Activated T-helper 17 cell treated with anti-CD3 and anti-CD28 coated beads, Interleukin-2, amount 50 U/mL, for 72 hours (primary cell): ENCODE results near the gene PLEKHM3. TPM values are rescaled to one million over a fixed set of nuclear protein-coding genes. Genes with fewer than 3 reads are reported as not detected.

ENCODE experiments used
- ATAC-seq: fragments of 150-1000 bp; cut with Tn5 transposase; replicated peaks from 2 replicates; pipeline ENCODE4 v1.10.0; 2021; ENCODE audit warnings: mild to moderate bottlenecking, moderate library complexity
- H3K27ac Mint-ChIP-seq: one replicate; pipeline ENCODE4 v1.8.0; 2022; ENCODE audit warnings: mixed read lengths
- H3K27me3 Mint-ChIP-seq: one replicate; pipeline ENCODE4 v1.8.0; 2022; ENCODE audit warnings: mixed read lengths
- H3K36me3 Mint-ChIP-seq: one replicate; pipeline ENCODE4 v1.8.0; 2022; ENCODE audit warnings: low read depth, mild to moderate bottlenecking, mixed read lengths
- H3K4me1 Mint-ChIP-seq: one replicate; pipeline ENCODE4 v1.8.0; 2022; ENCODE audit warnings: mixed read lengths
- H3K4me3 Mint-ChIP-seq: one replicate; pipeline ENCODE4 v1.8.0; 2022; ENCODE audit warnings: mild to moderate bottlenecking, mixed read lengths
- H3K9me3 Mint-ChIP-seq: one replicate; pipeline ENCODE4 v1.8.0; 2022; ENCODE audit warnings: mixed read lengths
- total RNA-seq, 2 donors: library from RNA; stranded (reverse); gene quantifications; one replicate each; pipeline ENCODE4 v1.2.3, GENCODE V29; 2022

The PLEKHM3 gene
- 1 to 10 TPM; 3.2 to 5.3 TPM for total RNA-seq

GRCh38 chr2:208025037-208025813 is at the start of gene PLEKHM3:
TSS of gene PLEKHM3 (minus strand) at chr2:208025527. CDS start at chr2:208001639, 23,888 bp downstream.
- Mint-ChIP-seq H3K27ac (peak within 1 kb of the TSS; percentile 89), H3K9me3 (no peaks in the 10 kb centered on the region)
- peak; percentile 86 for ATAC-seq

GRCh38 chr2:208074610-208075356 is 49.5 kb upstream of the PLEKHM3 start:
- ATAC-seq = no peak
- Mint-ChIP-seq H3K27me3 (peaks cover 43% of the 10 kb centered on the region), H3K27ac (no peak overlapping the region), H3K4me1 (no peaks in the 10 kb centered on the region), H3K4me3 (no peak overlapping the region), H3K9me3 (no peaks in the 10 kb centered on the region), H3K36me3 (no peaks in the 10 kb centered on the region)

More at GRCh38 chr2:208025037-208025813, at the start of gene PLEKHM3:
- Mint-ChIP-seq H3K36me3 (no peaks in the 10 kb centered on the region), H3K4me1 (peaks cover 5% of the 10 kb centered on the region), H3K4me3 (peak within 1 kb of the TSS; percentile 85), H3K27me3 (peaks cover 4% of the 10 kb centered on the region)

- Mint-ChIP-seq H3K27me3 (peaks cover 24% of the 10 kb centered on the region), H3K27ac (no peak overlapping the region), H3K9me3 (no peaks in the 10 kb centered on the region), H3K4me3 (no peak overlapping the region), H3K4me1 (no peaks in the 10 kb centered on the region), H3K36me3 (no peaks in the 10 kb centered on the region)
- ATAC-seq = peak; percentile 62
Observed at GRCh38 chr2:208072250-208072892, 47.0 kb upstream of the PLEKHM3 start.

- Mint-ChIP-seq H3K9me3 (no peaks in the 10 kb centered on the region), H3K4me3 (no peak overlapping the region), H3K27me3 (peaks cover 7% of the 10 kb centered on the region), H3K27ac (no peak overlapping the region), H3K4me1 (no peaks in the 10 kb centered on the region), H3K36me3 (no peaks in the 10 kb centered on the region)
- ATAC-seq = no peak
Observed at GRCh38 chr2:208069186-208069585, 43.9 kb upstream of the PLEKHM3 start.

- Mint-ChIP-seq H3K9me3 (no peaks in the 10 kb centered on the region), H3K27ac (no peak overlapping the region), H3K27me3 (peaks cover 4% of the 10 kb centered on the region), H3K4me3 (no peak overlapping the region), H3K36me3 (no peaks in the 10 kb centered on the region), H3K4me1 (no peaks in the 10 kb centered on the region)
- ATAC-seq = no peak
Observed at GRCh38 chr2:208066016-208066415, 40.7 kb upstream of the PLEKHM3 start.

GRCh38 chr2:208065476-208065875 is 40.1 kb upstream of the PLEKHM3 start:
- ATAC-seq = no peak
- H3K27ac Mint-ChIP-seq = no peak overlapping the region
- no peaks in the 10 kb centered on the region for H3K4me1 Mint-ChIP-seq
- no peak overlapping the region for H3K4me3 Mint-ChIP-seq
- no peaks in the 10 kb centered on the region for H3K36me3 Mint-ChIP-seq
- H3K9me3 Mint-ChIP-seq = no peaks in the 10 kb centered on the region
- peaks cover 4% of the 10 kb centered on the region for H3K27me3 Mint-ChIP-seq

- no peaks in the 10 kb centered on the region for H3K4me1 Mint-ChIP-seq
- H3K27ac Mint-ChIP-seq = no peak overlapping the region
- H3K27me3 Mint-ChIP-seq = peaks cover 4% of the 10 kb centered on the region
- H3K4me3 Mint-ChIP-seq = no peak overlapping the region
- H3K36me3 Mint-ChIP-seq = no peaks in the 10 kb centered on the region
- ATAC-seq = no peak
- no peaks in the 10 kb centered on the region for H3K9me3 Mint-ChIP-seq
Observed at GRCh38 chr2:208064220-208064961, 39.1 kb upstream of the PLEKHM3 start.

GRCh38 chr2:208062961-208063360 is 37.6 kb upstream of the PLEKHM3 start:
- no peak overlapping the region for H3K27ac Mint-ChIP-seq
- H3K4me3 Mint-ChIP-seq = no peak overlapping the region
- no peak for ATAC-seq
- H3K36me3 Mint-ChIP-seq = no peaks in the 10 kb centered on the region
- peaks cover 4% of the 10 kb centered on the region for H3K27me3 Mint-ChIP-seq
- no peaks in the 10 kb centered on the region for H3K4me1 Mint-ChIP-seq
- H3K9me3 Mint-ChIP-seq = no peaks in the 10 kb centered on the region

GRCh38 chr2:208062113-208062512 is 36.8 kb upstream of the PLEKHM3 start:
- H3K27me3 Mint-ChIP-seq = peaks cover 4% of the 10 kb centered on the region
- H3K27ac Mint-ChIP-seq = no peak overlapping the region
- no peaks in the 10 kb centered on the region for H3K9me3 Mint-ChIP-seq
- no peaks in the 10 kb centered on the region for H3K4me1 Mint-ChIP-seq
- ATAC-seq = no peak
- no peaks in the 10 kb centered on the region for H3K36me3 Mint-ChIP-seq
- H3K4me3 Mint-ChIP-seq = no peak overlapping the region

GRCh38 chr2:208057108-208057507 is 31.8 kb upstream of the PLEKHM3 start:
- Mint-ChIP-seq H3K4me1 (no peaks in the 10 kb centered on the region), H3K36me3 (no peaks in the 10 kb centered on the region), H3K27ac (no peak overlapping the region), H3K9me3 (no peaks in the 10 kb centered on the region), H3K27me3 (peaks cover 8% of the 10 kb centered on the region), H3K4me3 (no peak overlapping the region)
- no peak for ATAC-seq

- H3K27ac Mint-ChIP-seq = no peak overlapping the region
- peaks cover 25% of the 10 kb centered on the region for H3K27me3 Mint-ChIP-seq
- H3K9me3 Mint-ChIP-seq = no peaks in the 10 kb centered on the region
- H3K36me3 Mint-ChIP-seq = no peaks in the 10 kb centered on the region
- ATAC-seq = no peak
- no peak overlapping the region for H3K4me3 Mint-ChIP-seq
- H3K4me1 Mint-ChIP-seq = no peaks in the 10 kb centered on the region
Observed at GRCh38 chr2:208049441-208049840, 24.1 kb upstream of the PLEKHM3 start.

GRCh38 chr2:208049006-208049405 is 23.7 kb upstream of the PLEKHM3 start:
- no peaks in the 10 kb centered on the region for H3K36me3 Mint-ChIP-seq
- peaks cover 25% of the 10 kb centered on the region for H3K27me3 Mint-ChIP-seq
- H3K4me1 Mint-ChIP-seq = no peaks in the 10 kb centered on the region
- H3K27ac Mint-ChIP-seq = no peak overlapping the region
- no peaks in the 10 kb centered on the region for H3K9me3 Mint-ChIP-seq
- ATAC-seq = no peak
- H3K4me3 Mint-ChIP-seq = no peak overlapping the region

GRCh38 chr2:208047840-208048239 is 22.5 kb upstream of the PLEKHM3 start:
- Mint-ChIP-seq H3K36me3 (no peaks in the 10 kb centered on the region), H3K27me3 (peaks cover 27% of the 10 kb centered on the region), H3K4me1 (no peaks in the 10 kb centered on the region), H3K4me3 (no peak overlapping the region), H3K9me3 (no peaks in the 10 kb centered on the region), H3K27ac (no peak overlapping the region)
- no peak for ATAC-seq

- no peak for ATAC-seq
- Mint-ChIP-seq H3K27ac (no peak overlapping the region), H3K9me3 (no peaks in the 10 kb centered on the region), H3K4me3 (no peak overlapping the region), H3K4me1 (no peaks in the 10 kb centered on the region), H3K36me3 (no peaks in the 10 kb centered on the region), H3K27me3 (peaks cover 24% of the 10 kb centered on the region)
Observed at GRCh38 chr2:208046686-208047085, 21.4 kb upstream of the PLEKHM3 start.
